Hematopoietic multipotent progenitor cell treated with erythropoietin and hydrocortisone succinate and interleukin-3 and kit ligand, for 6 days (in vitro differentiated cells): Measurements from ENCODE around the gene WLS.
"Not testable (repeated sequence)": the region's sequence is repeated elsewhere in the genome, so short reads cannot be mapped to it uniquely, and the experiment has no call there.

Experiments used
- DNase-seq: peaks from one replicate; pipeline ENCODE4 v3.0.0-alpha.2; 2015

WLS gene

DNA sequence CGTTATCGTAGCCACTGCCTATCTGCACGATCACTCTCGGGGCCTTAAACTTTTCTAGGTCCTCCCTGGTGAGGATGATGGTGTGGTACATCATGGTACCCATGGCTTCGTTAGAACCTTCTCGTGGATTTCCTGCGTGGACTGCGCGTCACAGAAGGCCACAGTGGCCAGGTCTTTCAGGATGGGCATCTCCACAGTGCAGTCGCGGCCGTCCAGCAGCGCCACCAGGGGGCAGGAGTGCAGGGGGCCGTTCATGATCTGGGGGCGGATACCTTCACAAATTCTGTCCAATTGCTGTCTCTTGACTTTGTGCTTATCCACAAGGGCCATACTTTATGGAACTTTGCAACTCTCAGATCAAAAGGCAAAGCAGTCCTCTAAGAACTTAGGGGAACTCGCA lies 69.6 kb downstream of the WLS start:
- DNase-seq = no peak

DNA sequence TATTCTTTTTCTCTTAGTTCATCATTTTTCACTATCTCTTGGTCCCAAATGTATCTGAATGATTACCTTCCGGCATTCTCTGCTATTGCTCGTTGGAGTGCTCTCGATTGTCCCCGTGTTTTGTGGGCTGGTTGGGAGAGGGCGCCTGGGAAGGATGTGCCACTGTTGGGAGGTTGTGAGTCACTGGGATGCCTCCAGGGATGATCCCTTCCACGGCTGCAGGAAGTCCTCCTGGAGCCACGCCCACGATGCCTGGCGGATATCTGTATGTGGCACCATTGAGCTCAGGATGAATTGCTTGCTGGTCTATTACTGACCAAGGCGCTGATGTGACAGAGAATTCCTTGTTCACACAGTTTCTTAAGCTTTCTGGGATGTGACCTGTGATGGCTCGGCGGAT lies 70.7 kb downstream of the WLS start:
- not testable (repeated sequence) for DNase-seq

DNA sequence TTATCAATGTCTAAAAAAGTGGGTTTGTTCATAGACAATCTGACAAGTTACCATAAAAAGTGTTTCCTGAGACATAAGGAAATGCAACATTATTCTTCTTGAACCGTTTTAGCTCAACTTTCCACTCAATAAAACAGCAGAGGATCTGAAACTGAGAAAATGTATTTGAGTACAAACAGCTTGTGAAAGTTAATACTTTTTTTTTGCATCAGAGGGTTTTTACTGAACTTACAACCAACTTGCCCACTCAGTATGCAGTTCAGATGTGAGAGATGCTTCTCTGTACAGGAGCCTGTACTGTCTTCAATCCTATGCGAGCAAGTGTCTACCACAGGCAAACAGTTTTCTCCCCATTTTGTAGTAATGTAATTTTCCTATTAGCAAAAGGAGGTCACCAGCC lies 71.4 kb downstream of the WLS start:
- DNase-seq = not testable (repeated sequence)

DNA sequence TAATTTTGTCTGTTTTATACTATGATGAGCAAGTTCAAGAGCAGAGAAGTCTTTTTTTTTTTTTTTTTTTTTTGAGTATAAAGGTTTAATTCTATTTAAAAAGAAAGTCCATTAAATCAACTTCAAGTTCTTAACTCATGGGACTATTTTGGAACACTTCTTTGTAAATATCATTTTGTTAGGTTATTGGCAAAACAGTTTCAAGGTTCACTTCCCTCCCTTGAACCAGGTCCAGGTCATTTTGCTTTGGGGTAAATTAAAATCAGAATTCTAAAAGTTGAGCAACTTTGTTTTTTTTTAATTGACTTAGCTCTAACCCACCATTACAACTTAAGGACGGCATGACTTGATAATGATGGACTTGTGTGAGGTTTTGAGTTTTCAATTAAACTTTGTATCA lies 72.3 kb downstream of the WLS start:
- DNase-seq = no peak

DNA sequence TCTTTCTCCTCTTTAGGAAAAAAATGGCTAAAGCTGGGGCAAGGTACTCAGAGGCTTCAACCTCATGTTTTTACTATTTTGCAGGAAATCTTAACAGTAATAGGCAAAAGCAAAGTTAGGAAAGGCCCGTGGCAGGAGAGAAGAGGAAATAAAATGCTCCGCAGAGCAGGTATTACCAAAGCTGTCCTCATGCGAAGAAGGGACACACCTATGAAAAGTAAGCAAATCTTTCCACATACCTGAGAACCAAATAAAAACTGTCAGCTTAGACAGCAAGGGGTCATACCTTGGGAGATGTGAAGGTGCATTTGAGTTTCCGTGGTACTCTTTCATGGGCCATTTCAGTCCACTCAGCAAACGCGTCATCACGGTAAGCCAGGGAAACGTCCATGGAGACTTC lies 73.5 kb downstream of the WLS start:
- no peak for DNase-seq

DNA sequence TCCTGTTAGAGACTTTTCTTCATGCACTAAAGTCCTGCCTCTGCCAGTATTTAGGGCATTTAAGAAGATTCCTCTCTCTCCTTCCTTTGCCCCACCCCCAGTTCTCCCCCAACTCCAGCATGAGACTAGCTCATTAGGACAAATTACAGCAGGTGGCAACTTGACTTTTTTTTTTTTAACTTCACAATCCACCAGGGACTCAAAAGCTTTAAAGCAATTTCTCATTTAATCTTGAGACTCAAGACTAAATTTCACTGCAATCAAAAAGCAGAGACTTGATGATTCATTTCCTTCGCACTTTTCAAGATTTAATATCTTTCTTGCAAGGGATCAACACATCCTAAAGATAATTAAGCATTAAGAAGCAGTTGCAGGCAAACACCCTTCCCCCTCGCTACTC lies 74.9 kb downstream of the WLS start:
- no peak for DNase-seq

DNA sequence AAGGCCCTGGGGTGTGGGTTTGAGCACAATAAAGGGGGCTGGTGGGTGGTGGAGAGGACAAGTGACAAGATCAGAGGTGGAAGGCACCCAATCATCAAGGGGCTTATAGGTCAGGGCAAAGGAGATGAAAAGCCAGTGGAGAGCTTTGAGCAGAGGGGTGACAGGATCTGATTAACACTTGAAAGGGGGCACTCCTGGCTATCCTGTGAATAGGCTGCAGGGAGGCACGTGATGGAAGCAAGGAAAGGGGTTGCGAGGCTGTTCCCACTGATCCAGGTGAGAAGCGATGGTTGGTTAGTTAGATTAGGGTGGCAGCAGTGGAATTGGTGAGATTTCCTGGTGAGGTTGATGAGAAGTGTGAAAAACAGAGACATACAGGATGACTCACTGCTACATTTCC lies 80.6 kb downstream of the WLS start:
- no peak for DNase-seq

DNA sequence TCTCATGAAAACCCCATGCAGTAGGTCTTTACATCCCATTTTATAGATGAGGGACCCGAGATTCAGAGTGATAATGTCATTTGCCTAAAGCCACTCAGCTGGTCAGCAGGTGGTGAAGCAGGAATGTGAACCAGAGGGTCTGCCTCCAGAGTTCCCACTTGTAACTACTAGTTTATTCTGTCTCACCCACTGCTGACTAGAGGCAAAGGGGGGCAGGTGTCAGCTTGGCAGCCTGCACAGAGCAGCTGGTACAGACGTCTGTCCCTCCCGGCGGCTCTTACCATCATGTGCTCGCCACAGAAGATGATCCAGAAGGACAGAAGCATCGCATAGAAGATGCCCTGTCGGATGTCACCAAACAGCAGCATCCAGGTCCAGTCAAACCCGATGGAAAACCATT lies 82.4 kb downstream of the WLS start:
- no peak for DNase-seq

DNA sequence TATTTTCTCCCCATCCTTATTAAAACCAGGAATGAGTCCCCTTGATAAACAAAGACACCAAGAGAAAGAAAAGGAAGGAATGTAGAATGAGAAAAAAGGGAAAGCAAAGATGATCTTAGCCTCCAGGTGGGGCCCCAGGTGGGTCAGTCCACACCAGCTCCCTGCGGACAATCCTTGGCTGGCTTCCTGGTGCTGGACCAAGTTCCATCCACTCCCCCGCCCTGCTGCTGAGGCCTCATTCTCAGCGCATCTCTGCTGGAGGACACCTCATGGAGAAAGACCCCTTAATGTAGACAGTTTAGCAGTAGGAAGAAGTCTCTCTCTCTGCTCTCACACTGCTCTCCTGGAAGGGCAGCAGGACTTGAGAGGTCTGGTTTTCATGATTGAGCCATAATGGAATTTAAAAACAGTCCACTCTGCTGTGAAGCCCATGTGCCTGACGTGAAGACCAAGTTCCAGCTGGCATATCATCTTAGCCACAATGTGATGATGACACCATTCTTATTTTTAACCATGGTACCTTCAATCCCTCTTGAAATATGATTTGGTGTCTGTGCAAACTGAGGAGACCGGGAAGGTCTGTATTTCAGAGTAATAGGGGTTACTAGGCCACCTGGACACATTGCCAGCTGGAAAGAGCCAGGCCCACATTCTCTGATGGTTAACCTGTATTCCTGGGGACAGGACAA lies 83.1 kb downstream of the WLS start:
- DNase-seq = no peak

DNA sequence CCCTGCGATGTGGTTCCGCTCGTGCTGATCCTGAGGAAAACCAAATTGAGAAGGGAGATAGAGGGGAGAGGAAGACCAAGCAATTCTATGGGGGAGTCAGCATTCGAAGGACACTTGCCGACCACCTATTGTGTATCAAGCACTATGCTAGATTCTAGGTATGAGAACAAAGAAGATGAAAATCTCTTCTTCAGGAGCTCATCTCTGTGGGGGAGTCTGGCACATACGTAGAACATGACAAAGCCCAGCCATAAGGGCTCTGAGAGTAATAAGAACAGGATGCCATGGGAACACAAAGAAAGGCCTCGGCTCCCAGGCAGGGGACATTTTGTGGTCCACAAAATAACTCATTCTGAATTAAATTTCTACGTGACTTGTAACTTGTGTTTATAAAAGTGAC lies 83.7 kb downstream of the WLS start:
- no peak for DNase-seq

DNA sequence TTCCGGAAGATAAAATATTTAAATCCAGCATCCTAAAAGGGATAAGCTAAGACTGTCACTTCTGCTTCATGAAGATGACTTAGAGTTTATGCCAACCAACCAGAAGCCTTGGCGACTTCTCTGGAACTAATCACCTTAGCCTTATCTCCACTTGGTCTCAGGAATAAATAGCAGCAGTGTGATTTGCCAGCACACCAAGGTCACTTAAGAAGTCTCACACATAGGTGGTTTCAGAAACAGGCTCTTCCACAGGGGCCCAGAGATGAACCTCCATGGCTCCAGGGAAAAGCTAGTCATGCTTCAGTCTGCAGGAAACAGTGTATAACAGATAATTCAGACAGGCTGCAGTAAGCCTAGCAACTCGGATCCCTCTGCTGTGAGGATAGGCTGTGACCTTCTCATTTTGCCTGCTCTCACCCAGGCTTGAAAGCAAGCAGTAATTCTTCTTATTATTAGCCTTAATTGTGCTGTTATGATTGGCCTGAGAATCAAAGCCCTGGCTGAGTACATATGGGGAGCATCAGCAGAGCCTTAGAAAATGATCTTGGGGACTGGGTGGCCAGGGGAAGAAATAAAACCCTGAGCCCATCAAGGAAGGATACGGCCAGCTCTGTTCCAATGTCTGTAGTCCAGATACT lies 84.7 kb downstream of the WLS start:
- DNase-seq = no peak

DNA sequence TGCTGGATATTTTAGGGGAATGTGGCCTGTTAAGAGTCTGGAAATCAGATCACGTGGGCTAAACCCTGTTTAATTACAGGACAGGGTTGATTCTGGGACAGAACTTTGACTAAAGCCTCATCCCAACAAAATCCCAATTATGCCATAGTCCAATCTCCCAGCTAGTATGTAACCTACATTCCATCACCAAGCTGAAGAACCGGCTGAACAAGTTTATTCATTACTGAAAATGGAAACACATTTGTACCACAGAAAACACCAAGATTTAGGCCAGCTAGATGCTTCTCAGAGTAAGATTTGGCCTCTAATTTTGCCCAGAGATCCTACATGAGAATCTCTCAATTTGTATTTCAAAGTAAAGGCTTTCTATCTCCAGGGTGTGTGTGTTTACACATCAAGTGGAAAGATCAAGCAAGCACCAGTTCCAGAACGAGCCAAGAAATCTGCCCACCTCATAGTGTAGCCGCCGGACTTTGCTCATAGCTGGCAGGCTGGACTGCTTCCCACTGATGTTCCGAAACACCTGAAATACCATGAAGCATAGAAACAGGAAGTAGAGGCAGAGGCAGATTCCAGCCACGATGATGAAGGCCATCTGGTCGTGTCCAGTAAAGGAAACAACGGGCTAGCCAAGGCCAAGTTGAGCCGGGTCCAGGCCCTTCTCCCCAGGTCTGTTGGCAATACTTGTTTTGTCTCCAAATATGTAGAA lies 86.8 kb downstream of the WLS start:
- DNase-seq = no peak

DNA sequence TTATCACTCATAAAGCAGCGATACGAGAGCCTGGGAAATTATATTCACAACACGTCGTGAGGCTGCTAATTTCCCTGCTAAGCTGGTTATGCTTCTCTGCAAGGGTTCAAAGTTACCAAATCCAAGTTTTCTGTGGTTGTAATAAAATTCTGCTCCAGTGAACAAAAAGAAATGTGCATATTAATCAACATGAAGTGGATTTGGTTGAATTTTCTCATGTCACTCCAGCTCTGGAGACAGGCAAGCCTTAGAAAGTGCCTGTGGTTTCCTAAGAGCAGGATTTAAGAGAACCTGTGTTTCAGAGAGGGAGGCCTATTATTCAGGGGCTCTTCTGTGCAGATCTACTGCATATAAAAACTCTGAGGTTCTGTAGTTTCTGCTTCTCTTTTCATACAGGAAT lies 87.5 kb downstream of the WLS start:
- no peak for DNase-seq

DNA sequence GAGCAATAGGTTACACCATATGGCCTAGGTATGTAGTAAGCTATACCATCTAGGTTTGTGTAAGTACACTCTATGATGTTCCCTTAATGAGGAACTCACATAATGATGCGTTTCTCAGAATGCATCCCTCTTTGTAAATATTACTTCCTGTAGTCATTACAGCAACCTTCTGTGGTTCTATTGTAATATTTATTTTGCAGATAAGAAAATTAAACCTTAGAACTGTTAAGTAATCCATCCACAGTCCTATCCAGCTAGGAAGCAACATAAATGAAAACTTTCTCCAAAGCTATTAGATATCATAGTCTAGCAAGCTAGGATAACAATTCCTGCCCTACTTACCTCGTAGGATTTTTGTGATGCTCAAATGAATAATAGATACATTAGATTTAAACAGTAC lies 88.7 kb downstream of the WLS start:
- no peak for DNase-seq

DNA sequence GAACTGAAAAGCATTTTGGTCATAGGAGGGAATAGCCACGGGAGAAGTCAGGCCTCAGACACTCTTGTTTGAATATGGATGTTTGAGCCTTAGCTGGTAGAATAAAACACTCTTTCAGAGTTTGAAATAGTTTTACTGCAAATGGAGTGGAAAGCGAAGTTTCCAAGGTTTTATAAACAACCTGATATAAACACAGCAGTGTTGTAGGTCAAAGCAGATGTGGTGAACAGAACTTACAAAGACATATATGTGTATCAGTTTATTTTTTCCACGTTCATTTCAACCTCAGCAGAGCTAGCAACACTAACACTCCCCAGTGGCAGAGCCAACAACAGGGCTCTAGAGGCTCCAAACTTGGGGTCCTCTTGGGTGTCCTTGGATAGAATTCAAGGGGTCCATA lies 89.9 kb downstream of the WLS start:
- DNase-seq = no peak

DNA sequence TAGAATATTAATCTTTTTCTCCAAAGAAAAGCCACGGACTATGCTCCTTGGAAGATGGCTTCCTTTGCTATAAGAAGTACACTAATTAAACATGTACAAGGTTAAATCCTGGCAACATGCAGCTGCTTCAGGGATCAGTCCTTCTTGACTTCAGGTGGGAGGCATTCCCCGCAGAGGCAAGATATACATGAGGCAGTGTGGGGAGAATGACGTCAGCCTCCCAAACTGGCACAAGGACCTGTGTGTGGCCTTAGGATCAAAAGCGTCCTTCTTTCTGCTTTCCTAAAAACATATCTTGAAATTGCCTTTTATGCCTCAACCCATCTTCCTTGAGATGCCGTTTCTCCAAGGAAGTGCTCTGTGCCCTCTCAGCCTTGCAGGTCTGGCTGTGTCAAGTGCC lies 90.3 kb downstream of the WLS start:
- no peak for DNase-seq

DNA sequence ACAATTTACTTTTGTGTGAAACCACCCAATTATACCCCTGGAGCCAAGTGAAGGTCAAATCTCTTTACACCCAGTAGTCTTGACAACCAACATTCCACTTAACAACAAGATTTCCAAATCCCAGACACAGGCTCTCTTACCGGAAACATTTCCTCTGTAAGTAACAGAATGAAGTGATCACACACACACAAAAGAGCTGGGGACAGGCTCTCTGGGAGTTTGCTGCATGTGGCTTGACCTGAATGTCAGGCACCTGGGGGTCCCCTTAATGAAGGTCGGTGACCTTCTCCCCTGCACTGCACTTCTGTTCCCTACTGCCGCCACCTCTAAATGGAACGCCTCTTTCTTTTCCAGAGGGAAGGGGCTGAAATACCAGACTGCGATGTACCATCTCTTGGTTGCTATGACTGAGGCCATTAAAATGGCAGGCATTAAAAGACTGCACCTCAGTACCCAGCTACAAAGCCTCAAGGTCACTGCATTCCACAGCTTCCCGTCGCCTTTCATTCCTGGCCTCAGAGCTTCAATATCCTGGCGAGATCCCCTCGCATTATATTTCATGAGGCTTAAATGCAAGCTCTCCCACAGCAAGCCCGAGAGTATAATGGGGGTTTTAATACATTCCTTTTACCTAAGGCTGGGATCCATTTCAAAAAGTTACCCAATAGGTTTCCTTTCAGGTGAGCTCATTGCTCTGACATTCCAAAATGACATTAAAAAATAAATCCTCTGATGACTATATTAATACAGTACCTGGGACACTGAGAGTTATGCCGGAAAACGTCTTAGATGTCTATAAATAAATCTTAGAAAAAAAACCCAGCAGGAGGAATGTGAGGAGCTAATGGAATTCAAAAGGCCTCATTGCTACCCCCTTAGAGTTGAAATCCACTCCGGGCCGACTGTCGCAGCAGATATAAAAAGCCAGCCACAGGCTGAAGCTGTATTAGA lies 91.0 kb downstream of the WLS start:
- DNase-seq = no peak

DNA sequence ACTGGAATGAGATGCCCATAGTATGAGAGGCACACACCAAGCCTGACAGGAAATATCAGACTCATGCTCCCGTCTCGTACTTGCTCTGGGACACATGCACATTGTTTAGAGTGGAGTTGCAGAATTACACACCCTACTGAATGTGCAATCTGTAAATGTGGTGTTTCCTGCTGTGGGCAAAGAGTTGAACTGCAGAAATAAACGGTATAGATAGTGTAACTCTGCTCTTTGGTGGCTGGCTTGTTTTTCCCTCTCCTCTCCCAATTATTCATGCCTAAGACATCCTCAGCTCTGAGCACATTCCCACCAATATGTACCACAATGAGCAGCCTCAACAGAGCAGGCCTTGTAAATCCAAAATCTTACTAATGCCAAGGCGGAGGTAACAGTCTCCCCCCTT lies 91.8 kb downstream of the WLS start:
- DNase-seq = no peak

DNA sequence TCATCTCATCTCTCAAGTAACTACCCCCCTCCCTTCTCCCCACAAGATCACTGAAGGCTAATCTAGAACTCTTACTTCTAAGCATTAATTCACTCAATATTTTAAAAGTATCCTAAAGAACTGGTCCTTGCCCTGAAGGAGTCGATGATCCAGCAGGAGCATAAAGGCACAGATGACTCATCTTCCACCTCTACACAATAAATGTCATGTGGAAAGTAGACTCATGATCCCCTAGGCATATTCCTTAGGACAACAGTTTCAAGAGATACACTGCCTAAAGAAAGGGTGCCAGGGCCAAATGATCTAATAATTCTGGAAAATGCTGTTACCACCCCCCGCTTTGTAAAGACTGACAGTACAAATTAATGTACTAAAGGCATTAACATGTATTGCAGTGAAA lies 96.1 kb downstream of the WLS start:
- no peak for DNase-seq

DNA sequence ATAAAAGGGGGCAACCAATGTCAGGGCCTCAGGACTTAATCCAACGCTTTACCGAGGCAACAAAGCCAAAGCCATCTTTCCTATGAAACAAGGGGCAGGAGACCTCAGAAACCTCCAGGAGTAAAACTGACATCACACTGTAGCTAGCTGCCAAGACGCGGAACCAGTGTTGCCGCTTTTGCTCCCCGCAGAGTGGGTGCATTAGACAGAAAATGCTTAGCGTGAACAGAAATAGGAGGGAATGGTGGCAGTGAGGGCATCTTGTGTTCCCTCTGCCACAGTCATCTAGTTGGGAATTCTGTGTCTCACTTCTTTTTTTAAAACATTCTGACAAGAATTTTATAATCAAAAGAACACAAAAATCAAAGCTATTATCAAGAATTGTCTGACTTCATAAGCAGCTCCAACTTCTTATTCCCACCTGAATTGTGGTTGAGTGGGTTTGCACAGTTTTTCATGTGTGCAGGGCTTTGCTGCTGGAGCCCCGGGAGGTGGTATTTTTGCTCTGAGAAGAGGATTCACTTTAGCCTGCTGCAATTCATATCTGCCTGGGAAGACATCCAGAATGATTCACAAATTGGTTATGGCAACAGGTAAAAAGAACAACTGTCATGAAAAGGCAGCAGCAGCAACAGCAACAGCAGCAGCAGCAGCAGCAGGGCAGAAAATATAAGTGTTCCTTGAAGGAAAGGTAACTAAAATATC lies 99.7 kb downstream of the WLS start:
- no peak for DNase-seq

DNA sequence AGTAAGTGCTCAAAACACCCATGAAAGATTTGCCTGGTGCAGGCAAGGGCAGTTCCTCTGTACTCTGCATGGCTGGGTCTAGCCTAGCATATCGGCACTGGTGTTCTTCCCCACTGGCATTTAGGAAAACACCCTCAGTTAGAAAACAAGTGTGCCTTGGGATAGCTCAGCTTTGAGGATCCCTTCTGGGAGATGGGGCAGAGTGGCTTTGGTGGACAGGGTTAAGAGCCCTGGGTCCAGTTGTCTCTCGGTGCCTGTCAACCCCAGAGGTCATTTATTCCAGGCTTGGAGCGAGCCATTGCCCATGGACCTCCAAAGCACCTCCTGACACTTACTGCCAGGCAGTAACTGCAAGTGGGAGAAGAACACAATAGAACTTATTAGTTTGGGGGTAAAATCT lies 101.1 kb downstream of the WLS start:
- DNase-seq = no peak

DNA sequence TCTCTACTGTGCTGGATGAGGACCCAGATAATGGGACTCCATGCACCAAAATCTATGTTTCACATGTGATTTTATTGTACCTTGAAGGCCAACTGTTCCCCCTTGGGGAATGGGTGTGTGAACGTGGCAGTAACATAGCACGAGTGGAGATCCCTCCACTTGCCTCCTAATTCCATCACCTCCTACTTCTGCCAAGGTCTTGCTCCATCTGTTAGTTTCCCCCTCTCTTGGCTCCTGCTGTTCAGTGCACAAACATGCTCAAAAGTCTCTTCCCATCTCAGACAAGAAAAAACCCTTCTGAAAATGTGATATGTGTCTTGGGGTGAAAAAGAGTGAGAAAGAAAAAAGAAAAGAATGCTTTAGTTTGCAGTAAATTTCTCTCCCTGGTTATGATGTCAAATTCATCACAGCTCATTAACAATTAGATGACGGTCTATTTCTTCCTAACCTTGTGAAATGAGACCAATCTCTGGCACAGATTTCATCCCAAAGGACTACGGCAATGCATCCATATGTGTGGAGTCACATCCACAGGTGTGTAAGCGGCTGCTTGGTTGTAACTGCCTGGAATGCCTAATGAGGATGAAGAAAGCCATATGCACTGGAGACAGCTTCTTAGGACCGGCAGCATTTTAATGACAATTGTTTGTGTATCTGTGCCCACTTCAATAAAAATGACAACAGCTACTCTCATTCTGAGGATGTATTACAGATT lies 102.6 kb downstream of the WLS start:
- no peak for DNase-seq
